IPS DF 6.9 (cell line): ENCODE measurements around the gene ALK.

Source experiments
- DNase-seq: peaks from one replicate; pipeline ENCODE4 v3.0.0-alpha.2; 2013; ENCODE audit warnings: low read depth, low spot score
- H3K27ac ChIP-seq: one replicate; pipeline ENCODE4 v1.5.1; 2013; ENCODE audit warnings: low read length, control low read depth
- H3K27me3 ChIP-seq: 2 replicates; pipeline ENCODE4 v1.6.1; 2013; ENCODE audit warnings: mild to moderate bottlenecking, low read length; ENCODE audit not compliant: control insufficient read depth, insufficient read depth
- H3K36me3 ChIP-seq: 2 replicates; pipeline ENCODE4 v1.6.1; 2013; ENCODE audit warnings: low read length; ENCODE audit not compliant: control insufficient read depth, insufficient read depth
- H3K4me1 ChIP-seq: 2 replicates; pipeline ENCODE4 v1.6.1; 2013; ENCODE audit warnings: low read length; ENCODE audit not compliant: control insufficient read depth, insufficient read depth
- H3K4me3 ChIP-seq: 2 replicates; pipeline ENCODE4 v1.5.1; 2013; ENCODE audit warnings: mild to moderate bottlenecking, low read length
- H3K9me3 ChIP-seq: 2 replicates; pipeline ENCODE4 v1.6.1; 2013; ENCODE audit warnings: low read length, inconsistent platforms; ENCODE audit not compliant: control insufficient read depth, insufficient read depth
- WGBS: extraction: QIAGEN DNeasy Blood & Tissue Kit; methylation state at CpG from one replicate; pipeline ENCODE4 v1.1.7; 2013; ENCODE audit warnings: mixed read lengths, missing lambda C conversion rate; ENCODE audit not compliant: insufficient read length, insufficient coverage; 5-methylcytosine and 5-hydroxymethylcytosine counted together

ALK gene

GRCh38 chr2:29270701-29271121, 650.7 kb downstream of the ALK start:
- Histone ChIP-seq H3K4me3 (no peak overlapping the region), H3K27ac (no peak overlapping the region), H3K27me3 (no peaks in the 10 kb centered on the region), H3K9me3 (no peaks in the 10 kb centered on the region), H3K4me1 (no peaks in the 10 kb centered on the region; the same call in 1 of the 2 replicates), H3K36me3 (no peaks in the 10 kb centered on the region)
- DNase-seq, result no peak
- no CpG with 5 or more reads among the region's 5 CpGs for WGBS

- no peaks in the 10 kb centered on the region for H3K36me3 ChIP-seq
- no peak overlapping the region for H3K4me3 ChIP-seq
- no peaks in the 10 kb centered on the region for H3K9me3 ChIP-seq
- WGBS, result no CpG with 5 or more reads among the region's 5 CpGs
- H3K27ac ChIP-seq, result no peak overlapping the region
- no peak for DNase-seq
- no peaks in the 10 kb centered on the region for H3K27me3 ChIP-seq
- no peaks in the 10 kb centered on the region; the same call in 1 of the 2 replicates for H3K4me1 ChIP-seq
Observed at GRCh38 chr2:29269765-29270109, 651.6 kb downstream of the ALK start.

GRCh38 chr2:29269095-29269764, 652.2 kb downstream of the ALK start:
- no peak overlapping the region for H3K27ac ChIP-seq
- H3K9me3 ChIP-seq, result no peaks in the 10 kb centered on the region
- no peaks in the 10 kb centered on the region; the same call in 1 of the 2 replicates for H3K4me1 ChIP-seq
- no peak for DNase-seq
- no CpG with 5 or more reads among the region's 11 CpGs for WGBS
- H3K27me3 ChIP-seq, result no peaks in the 10 kb centered on the region
- no peaks in the 10 kb centered on the region for H3K36me3 ChIP-seq
- no peak overlapping the region for H3K4me3 ChIP-seq

- DNase-seq, result no peak
- no peaks in the 10 kb centered on the region for H3K9me3 ChIP-seq
- no peaks in the 10 kb centered on the region for H3K27me3 ChIP-seq
- WGBS, result no CpG with 5 or more reads among the region's 2 CpGs
- no peak overlapping the region for H3K4me3 ChIP-seq
- H3K4me1 ChIP-seq, result no peaks in the 10 kb centered on the region
- H3K27ac ChIP-seq, result no peak overlapping the region
- no peaks in the 10 kb centered on the region for H3K36me3 ChIP-seq
Observed at GRCh38 chr2:29267720-29268119, 653.7 kb downstream of the ALK start.

GRCh38 chr2:29263886-29264285, 657.5 kb downstream of the ALK start:
- Histone ChIP-seq H3K4me3 (no peak overlapping the region), H3K4me1 (no peaks in the 10 kb centered on the region), H3K9me3 (no peaks in the 10 kb centered on the region), H3K27ac (no peak overlapping the region), H3K27me3 (no peaks in the 10 kb centered on the region; the same call in 1 of the 2 replicates), H3K36me3 (no peaks in the 10 kb centered on the region)
- DNase-seq, result no peak
- no CpG with 5 or more reads among the region's 5 CpGs for WGBS

- no CpG with 5 or more reads among the region's 7 CpGs for WGBS
- Histone ChIP-seq H3K27me3 (no peaks in the 10 kb centered on the region; the same call in 1 of the 2 replicates), H3K4me3 (no peak overlapping the region), H3K27ac (no peak overlapping the region), H3K36me3 (no peaks in the 10 kb centered on the region), H3K9me3 (no peaks in the 10 kb centered on the region), H3K4me1 (no peaks in the 10 kb centered on the region)
- no peak for DNase-seq
Observed at GRCh38 chr2:29262681-29263260, 658.6 kb downstream of the ALK start.

GRCh38 chr2:29261003-29261402, 660.4 kb downstream of the ALK start:
- WGBS, result no CpG with 5 or more reads among the region's 3 CpGs
- no peak for DNase-seq
- Histone ChIP-seq H3K36me3 (no peaks in the 10 kb centered on the region), H3K4me3 (no peak overlapping the region), H3K27ac (no peak overlapping the region), H3K4me1 (no peaks in the 10 kb centered on the region), H3K27me3 (no peaks in the 10 kb centered on the region; the same call in 1 of the 2 replicates), H3K9me3 (no peaks in the 10 kb centered on the region)

GRCh38 chr2:29260142-29260772, 661.1 kb downstream of the ALK start:
- no peak for DNase-seq
- Histone ChIP-seq H3K27me3 (no peaks in the 10 kb centered on the region; the same call in 1 of the 2 replicates), H3K4me3 (no peak overlapping the region), H3K9me3 (no peaks in the 10 kb centered on the region), H3K4me1 (no peaks in the 10 kb centered on the region), H3K36me3 (no peaks in the 10 kb centered on the region), H3K27ac (no peak overlapping the region)
- WGBS, result no CpG with 5 or more reads among the region's 6 CpGs

- no CpG with 5 or more reads among the region's 4 CpGs for whole genome bisulfite sequencing
- Histone ChIP-seq H3K4me3 (no peak overlapping the region), H3K27me3 (no peaks in the 10 kb centered on the region; the same call in 1 of the 2 replicates), H3K9me3 (no peaks in the 10 kb centered on the region), H3K36me3 (no peaks in the 10 kb centered on the region), H3K4me1 (no peaks in the 10 kb centered on the region), H3K27ac (no peak overlapping the region)
- DNase-seq, result no peak
Observed at GRCh38 chr2:29259221-29259620, 662.2 kb downstream of the ALK start.

GRCh38 chr2:29255004-29255403, 666.4 kb downstream of the ALK start:
- H3K4me3 ChIP-seq, result no peak overlapping the region
- H3K9me3 ChIP-seq, result no peaks in the 10 kb centered on the region
- no peak overlapping the region for H3K27ac ChIP-seq
- H3K36me3 ChIP-seq, result no peaks in the 10 kb centered on the region
- WGBS, result no CpG with 5 or more reads among the region's 2 CpGs
- no peaks in the 10 kb centered on the region for H3K27me3 ChIP-seq
- no peak for DNase-seq
- H3K4me1 ChIP-seq, result peaks cover 1% of the 10 kb centered on the region; the same call in 1 of the 2 replicates
